ENCODE results near the gene DUSP22. TPM values are rescaled to one million over a fixed set of nuclear protein-coding genes. Genes with fewer than 3 reads are reported as not detected.

DUSP22 gene
- total RNA-seq, 2 donors from 2014 or later = 45.1 to 54.1 TPM

DNA sequence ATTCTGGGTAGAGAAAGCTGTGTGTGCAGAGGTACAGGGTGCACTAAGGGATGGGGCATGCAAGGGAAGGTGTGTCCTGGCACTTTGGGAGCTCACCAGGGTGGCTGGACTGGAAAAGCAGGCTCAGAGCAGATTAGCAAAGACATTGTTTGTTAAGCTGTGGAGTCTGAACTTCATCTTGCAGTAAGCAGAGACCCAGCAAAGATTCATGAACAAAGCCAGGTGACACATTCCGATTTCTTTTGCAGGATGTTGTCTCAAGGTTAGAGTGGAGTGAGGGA is 28.8 kb downstream of the DUSP22 start:
- Histone ChIP-seq H3K27me3 (no peaks in the 10 kb centered on the region), H3K4me3 (no peak overlapping the region), H3K4me1 (peaks cover 0 to 15% of the 10 kb centered on the region in 2 donors), H3K36me3 (no peaks in the 10 kb centered on the region), H3K27ac (no peak overlapping the region), H3K9me3 (no peaks in the 10 kb centered on the region)
- DNase-seq (ENCODE audit: low spot score) = no peak
- TF ChIP-seq, protein P1, sequence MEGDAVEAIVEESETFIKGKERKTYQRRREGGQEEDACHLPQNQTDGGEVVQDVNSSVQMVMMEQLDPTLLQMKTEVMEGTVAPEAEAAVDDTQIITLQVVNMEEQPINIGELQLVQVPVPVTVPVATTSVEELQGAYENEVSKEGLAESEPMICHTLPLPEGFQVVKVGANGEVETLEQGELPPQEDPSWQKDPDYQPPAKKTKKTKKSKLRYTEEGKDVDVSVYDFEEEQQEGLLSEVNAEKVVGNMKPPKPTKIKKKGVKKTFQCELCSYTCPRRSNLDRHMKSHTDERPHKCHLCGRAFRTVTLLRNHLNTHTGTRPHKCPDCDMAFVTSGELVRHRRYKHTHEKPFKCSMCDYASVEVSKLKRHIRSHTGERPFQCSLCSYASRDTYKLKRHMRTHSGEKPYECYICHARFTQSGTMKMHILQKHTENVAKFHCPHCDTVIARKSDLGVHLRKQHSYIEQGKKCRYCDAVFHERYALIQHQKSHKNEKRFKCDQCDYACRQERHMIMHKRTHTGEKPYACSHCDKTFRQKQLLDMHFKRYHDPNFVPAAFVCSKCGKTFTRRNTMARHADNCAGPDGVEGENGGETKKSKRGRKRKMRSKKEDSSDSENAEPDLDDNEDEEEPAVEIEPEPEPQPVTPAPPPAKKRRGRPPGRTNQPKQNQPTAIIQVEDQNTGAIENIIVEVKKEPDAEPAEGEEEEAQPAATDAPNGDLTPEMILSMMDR (IDR thresholded peaks at IDR 0.05) = no peak

DNA sequence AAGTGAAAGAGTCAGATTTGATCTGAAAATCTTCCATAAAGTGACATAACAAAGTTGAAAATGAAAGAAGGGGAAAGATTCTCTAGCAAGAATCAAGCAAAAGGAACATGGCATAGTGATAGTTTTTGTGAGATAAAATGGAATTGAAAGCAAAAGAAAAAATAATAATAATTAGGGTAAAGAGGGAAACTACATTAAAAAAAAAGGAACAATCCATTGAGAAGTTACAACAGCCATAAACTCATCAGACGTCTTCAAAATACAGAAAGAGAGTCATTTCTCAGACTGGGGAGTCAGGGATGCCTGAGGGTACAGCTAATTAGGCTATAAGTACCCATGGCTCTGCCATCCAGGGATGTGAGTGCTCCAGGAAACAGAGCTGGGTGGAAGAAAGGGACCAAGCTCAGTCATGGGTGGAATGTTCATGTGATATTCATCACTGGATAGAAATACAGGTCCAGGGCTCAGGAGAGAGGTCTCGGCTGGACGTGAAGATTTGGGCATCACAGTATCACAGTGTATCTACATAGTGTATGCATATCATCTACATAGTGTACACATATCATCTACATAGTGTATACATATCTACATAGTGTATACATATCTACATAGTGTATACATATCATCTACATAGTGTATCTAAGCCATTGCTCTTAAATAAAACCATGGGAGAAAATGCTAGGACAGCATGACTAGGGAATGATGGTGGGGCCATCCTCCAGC is 29.4 kb downstream of the DUSP22 start:
- no peak overlapping the region for H3K27ac ChIP-seq
- H3K27me3 ChIP-seq = no peaks in the 10 kb centered on the region
- H3K36me3 ChIP-seq = no peaks in the 10 kb centered on the region
- TF ChIP-seq, protein P1 (IDR thresholded peaks at IDR 0.05) = no peak
- H3K4me3 ChIP-seq = no peak overlapping the region
- DNase-seq (ENCODE audit: low spot score) = no peak
- peaks cover 0 to 15% of the 10 kb centered on the region in 2 donors for H3K4me1 ChIP-seq
- H3K9me3 ChIP-seq = no peaks in the 10 kb centered on the region

DNA sequence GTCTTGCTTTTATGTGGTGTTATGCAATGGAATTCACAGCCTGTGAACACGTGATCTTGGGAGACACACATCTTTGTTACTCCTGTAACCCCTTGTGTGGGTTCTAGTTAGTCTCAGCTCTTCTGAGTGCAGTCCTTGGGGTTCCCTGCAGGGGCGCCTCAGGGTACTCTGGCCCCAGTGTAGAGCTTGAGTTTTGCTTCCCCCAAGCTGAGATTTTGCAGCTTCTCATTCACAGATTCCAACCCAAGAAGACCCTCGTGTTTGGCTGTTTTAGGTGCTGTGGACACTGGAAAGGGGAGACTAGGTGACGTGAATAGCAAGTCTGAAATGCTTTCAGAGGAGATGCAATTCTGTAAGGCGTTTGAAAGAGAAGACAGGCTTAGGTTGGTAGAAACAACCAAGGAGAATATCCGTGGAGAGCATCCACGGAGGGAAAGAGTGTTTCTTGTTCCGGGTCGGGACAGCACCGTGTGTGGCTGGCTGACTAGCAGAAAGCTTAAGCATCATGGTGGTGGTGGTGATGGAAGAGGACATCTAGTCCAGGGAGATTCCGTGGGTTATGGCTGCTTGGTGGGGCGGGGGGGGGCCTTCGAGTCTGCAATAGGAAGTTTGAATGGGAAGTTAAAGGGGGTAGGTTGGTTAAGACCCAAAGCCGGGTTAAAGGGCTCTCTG is 30.1 kb downstream of the DUSP22 start:
- peaks cover 0 to 19% of the 10 kb centered on the region in 2 donors for H3K4me1 ChIP-seq
- TF ChIP-seq, protein P1 (IDR thresholded peaks at IDR 0.05) = no peak
- no peak overlapping the region for H3K27ac ChIP-seq
- DNase-seq (ENCODE audit: low spot score) = no peak
- no peaks in the 10 kb centered on the region for H3K36me3 ChIP-seq
- no peaks in the 10 kb centered on the region for H3K27me3 ChIP-seq
- no peak overlapping the region for H3K4me3 ChIP-seq
- H3K9me3 ChIP-seq = no peaks in the 10 kb centered on the region

DNA sequence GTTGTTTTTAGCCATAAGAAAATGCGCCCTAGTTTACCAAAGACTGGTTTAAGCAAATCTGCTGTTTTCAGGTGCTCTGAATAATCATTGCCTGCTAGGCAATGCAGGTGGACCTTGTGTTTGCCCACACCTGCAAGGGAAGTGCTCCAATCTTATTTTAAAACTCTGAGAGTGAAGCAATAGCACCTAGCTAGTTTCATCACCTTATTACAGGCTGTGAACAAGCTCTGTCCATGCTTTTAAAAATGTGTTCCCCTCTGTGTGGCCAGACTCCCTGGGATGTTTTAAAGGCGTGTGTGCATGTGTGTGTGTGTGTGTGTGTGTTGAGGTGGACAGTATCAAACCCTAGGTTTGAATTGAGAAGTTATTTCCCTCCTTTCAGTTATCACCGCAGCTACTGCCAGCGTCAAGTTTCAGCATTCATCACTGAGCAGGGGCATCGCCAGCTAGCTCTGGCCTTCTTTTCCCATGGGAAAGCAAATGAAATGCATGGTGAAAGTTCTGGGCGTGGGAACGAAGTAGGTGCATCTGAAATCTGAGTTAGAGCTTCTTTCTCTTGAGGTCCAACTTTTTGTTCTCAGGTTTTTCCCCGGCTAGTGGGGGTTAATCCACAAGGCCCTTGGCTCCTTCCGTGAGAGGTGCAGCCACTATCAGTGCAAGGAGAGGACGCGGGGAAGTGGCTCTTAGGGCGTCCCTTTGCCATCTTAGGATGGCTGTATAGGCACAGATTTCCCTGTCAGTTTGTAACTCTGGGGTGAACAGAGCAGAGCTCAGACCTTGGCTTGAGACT is 30.8 kb downstream of the DUSP22 start:
- no peak overlapping the region for H3K4me3 ChIP-seq
- DNase-seq (ENCODE audit: low spot score) = no peak
- H3K27me3 ChIP-seq = no peaks in the 10 kb centered on the region
- TF ChIP-seq, protein P1 (IDR thresholded peaks at IDR 0.05) = no peak
- H3K9me3 ChIP-seq = no peaks in the 10 kb centered on the region
- no peak overlapping the region for H3K27ac ChIP-seq
- peaks cover 0 to 26% of the 10 kb centered on the region in 2 donors for H3K4me1 ChIP-seq
- H3K36me3 ChIP-seq = no peaks in the 10 kb centered on the region

DNA sequence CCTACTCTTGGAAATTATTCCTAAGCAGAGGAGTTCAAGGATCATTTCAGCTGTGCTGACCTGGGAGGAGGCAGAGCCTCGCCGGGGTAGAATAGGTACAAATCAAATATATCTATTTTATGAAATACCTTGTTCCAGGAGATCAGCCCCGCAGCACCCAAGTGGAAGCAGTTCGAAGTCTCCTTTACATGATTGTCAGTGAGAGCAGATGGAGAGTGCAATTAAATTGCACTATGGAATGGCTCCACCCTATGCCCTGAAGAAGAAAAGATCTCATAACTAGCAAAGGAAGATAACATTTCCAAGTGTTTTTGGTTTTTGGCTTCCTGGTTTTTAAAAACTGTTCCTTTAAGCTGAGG is 31.4 kb downstream of the DUSP22 start:
- no peaks in the 10 kb centered on the region for H3K36me3 ChIP-seq
- TF ChIP-seq, protein P1 (IDR thresholded peaks at IDR 0.05) = no peak
- H3K4me3 ChIP-seq = no peak overlapping the region
- no peaks in the 10 kb centered on the region for H3K9me3 ChIP-seq
- H3K27me3 ChIP-seq = no peaks in the 10 kb centered on the region
- no peak overlapping the region for H3K27ac ChIP-seq
- no peak for DNase-seq (ENCODE audit: low spot score)
- peaks cover 0 to 32% of the 10 kb centered on the region in 2 donors for H3K4me1 ChIP-seq
